Astrocyte (in vitro differentiated cells and primary cell): ENCODE data around the gene MAML2. TPM values are rescaled to one million over a fixed set of nuclear protein-coding genes. Genes with fewer than 3 reads are reported as not detected.
A peak's percentile ranks its signal among the peaks of the same experiment; 100 is the strongest.

Source experiments
- DNase-seq: peaks from one replicate; pipeline ENCODE4 v3.0.0-alpha.2; 2010; ENCODE audit warnings: low read depth
- FAIRE-seq: peaks from 2 replicates; lab custom pipeline; 2011; peaks lifted over from hg19 to GRCh38; lab: Jason Lieb, UNC
- H2AFZ ChIP-seq: 2 replicates; pipeline ENCODE4 v1.6.0; 2012; ENCODE audit warnings: low read depth, low read length, inconsistent platforms
- H3K27ac ChIP-seq: 2 replicates; pipeline ENCODE4 v1.5.1; 2011; ENCODE audit warnings: low read depth, low read length, inconsistent platforms
- H3K27me3 ChIP-seq: 2 replicates; pipeline ENCODE4 v1.6.0; 2011; ENCODE audit warnings: low read length, inconsistent platforms; ENCODE audit not compliant: insufficient read depth
- H3K36me3 ChIP-seq: 2 replicates; pipeline ENCODE4 v1.5.1; 2011; ENCODE audit warnings: low read length, inconsistent platforms; ENCODE audit not compliant: insufficient read depth
- H3K4me1 ChIP-seq: 2 replicates; pipeline ENCODE4 v1.5.1; 2011; ENCODE audit warnings: low read length, inconsistent platforms; ENCODE audit not compliant: insufficient read depth
- H3K4me2 ChIP-seq: 2 replicates; pipeline ENCODE4 v1.6.0; 2012; ENCODE audit warnings: low read length, inconsistent platforms
- H3K4me3 ChIP-seq: 2 replicates; pipeline ENCODE4 v1.5.1; 2011; ENCODE audit warnings: low read depth, mild to moderate bottlenecking, low read length, inconsistent platforms; ENCODE audit not compliant: insufficient read depth
- H3K79me2 ChIP-seq: 2 replicates; pipeline ENCODE4 v1.6.0; 2012; ENCODE audit warnings: mild to moderate bottlenecking, low read length, inconsistent platforms; ENCODE audit not compliant: insufficient read depth
- H3K9ac ChIP-seq: 2 replicates; pipeline ENCODE4 v1.6.0; 2012; ENCODE audit warnings: mild to moderate bottlenecking, low read length, inconsistent platforms
- H3K9me3 ChIP-seq: 2 replicates; pipeline ENCODE4 v1.5.1; 2012; ENCODE audit warnings: low read depth, mild to moderate bottlenecking, low read length, inconsistent platforms; ENCODE audit not compliant: insufficient read depth
- H4K20me1 ChIP-seq: 2 replicates; pipeline ENCODE4 v1.6.0; 2012; ENCODE audit warnings: low read length, inconsistent platforms; ENCODE audit not compliant: insufficient read depth
- H3K27ac Mint-ChIP-seq: one replicate; pipeline ENCODE4 v1.8.0; 2021; ENCODE audit warnings: mild to moderate bottlenecking, mixed read lengths; ENCODE audit not compliant: unreplicated experiment
- H3K27me3 Mint-ChIP-seq: one replicate; pipeline ENCODE4 v1.8.0; 2021; ENCODE audit warnings: low read depth, mixed read lengths; ENCODE audit not compliant: unreplicated experiment
- H3K36me3 Mint-ChIP-seq: one replicate; pipeline ENCODE4 v1.8.0; 2021; ENCODE audit warnings: low read depth, mixed read lengths; ENCODE audit not compliant: unreplicated experiment
- H3K4me1 Mint-ChIP-seq: one replicate; pipeline ENCODE4 v1.8.0; 2021; ENCODE audit warnings: low read depth, mixed read lengths; ENCODE audit not compliant: unreplicated experiment
- H3K4me3 Mint-ChIP-seq: one replicate; pipeline ENCODE4 v1.8.0; 2021; ENCODE audit warnings: mild to moderate bottlenecking, moderate library complexity, mixed read lengths; ENCODE audit not compliant: unreplicated experiment
- H3K9me3 Mint-ChIP-seq: one replicate; pipeline ENCODE4 v1.8.0; 2021; ENCODE audit warnings: mild to moderate bottlenecking, mixed read lengths; ENCODE audit not compliant: unreplicated experiment
- EZH2 ChIP-seq: IDR thresholded peaks from 2 replicates; pipeline ENCODE4 v1.6.1; 2012; ENCODE audit warnings: mild to moderate bottlenecking, low read length, inconsistent platforms; ENCODE audit not compliant: insufficient read depth
- total RNA-seq: library from RNA; stranded (reverse); gene quantifications from 2 replicates; pipeline ENCODE4 v1.2.1, GENCODE V29; 2021
- TF ChIP-seq, protein P1 (sequence below): IDR thresholded peaks from 2 replicates; pipeline ENCODE4 v1.5.1; 2011; ENCODE audit warnings: low read depth, mild to moderate bottlenecking, inconsistent platforms, low read length, moderate library complexity; ENCODE audit not compliant: insufficient read depth

MAML2 gene
- total RNA-seq, 1 donor from 2014 or later, result 27.4 TPM

DNA sequence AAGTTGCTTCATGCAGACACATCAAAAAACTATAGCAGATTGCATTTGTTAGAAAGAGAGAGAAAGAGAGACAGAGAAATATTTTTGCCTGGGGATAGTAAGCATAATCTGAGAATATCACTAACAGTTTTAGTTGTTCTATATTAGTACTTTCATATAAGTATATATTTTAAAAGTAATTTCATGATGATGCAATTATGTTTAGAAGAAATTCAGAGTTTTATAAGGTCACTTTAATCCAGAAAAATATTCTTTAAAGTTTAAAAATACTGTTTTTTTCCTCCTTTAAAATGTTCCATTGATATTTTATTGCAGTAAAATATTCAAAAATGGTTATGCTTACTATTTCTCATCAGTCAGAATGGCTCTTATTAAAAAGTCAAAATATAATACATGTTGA lies 332.3 kb downstream of the MAML2 start:
- Mint-ChIP-seq H3K27me3 (no peaks in the 10 kb centered on the region), H3K36me3 (no peaks in the 10 kb centered on the region), H3K4me3 (no peak overlapping the region), H3K9me3 (no peaks in the 10 kb centered on the region), H3K4me1 (peaks cover 54% of the 10 kb centered on the region), H3K27ac (peak overlapping the region; percentile 21)
- H3K27ac ChIP-seq, result no peak overlapping the region
- DNase-seq (no peak), FAIRE-seq (no peak)
- no peaks in the 10 kb centered on the region for H3K27me3 ChIP-seq
- H4K20me1 ChIP-seq, result peaks cover 18% of the 10 kb centered on the region
- H3K4me2 ChIP-seq, result no peak overlapping the region
- no peak overlapping the region for H3K4me3 ChIP-seq
- no peaks in the 10 kb centered on the region for H3K36me3 ChIP-seq
- no peak overlapping the region for H3K9ac ChIP-seq
- H2AFZ ChIP-seq, result no peak overlapping the region
- H3K9me3 ChIP-seq, result no peaks in the 10 kb centered on the region
- peaks cover 24% of the 10 kb centered on the region for H3K4me1 ChIP-seq
- peaks cover 13% of the 10 kb centered on the region for H3K79me2 ChIP-seq
- TF ChIP-seq EZH2, result no peak
- TF ChIP-seq, protein P1, sequence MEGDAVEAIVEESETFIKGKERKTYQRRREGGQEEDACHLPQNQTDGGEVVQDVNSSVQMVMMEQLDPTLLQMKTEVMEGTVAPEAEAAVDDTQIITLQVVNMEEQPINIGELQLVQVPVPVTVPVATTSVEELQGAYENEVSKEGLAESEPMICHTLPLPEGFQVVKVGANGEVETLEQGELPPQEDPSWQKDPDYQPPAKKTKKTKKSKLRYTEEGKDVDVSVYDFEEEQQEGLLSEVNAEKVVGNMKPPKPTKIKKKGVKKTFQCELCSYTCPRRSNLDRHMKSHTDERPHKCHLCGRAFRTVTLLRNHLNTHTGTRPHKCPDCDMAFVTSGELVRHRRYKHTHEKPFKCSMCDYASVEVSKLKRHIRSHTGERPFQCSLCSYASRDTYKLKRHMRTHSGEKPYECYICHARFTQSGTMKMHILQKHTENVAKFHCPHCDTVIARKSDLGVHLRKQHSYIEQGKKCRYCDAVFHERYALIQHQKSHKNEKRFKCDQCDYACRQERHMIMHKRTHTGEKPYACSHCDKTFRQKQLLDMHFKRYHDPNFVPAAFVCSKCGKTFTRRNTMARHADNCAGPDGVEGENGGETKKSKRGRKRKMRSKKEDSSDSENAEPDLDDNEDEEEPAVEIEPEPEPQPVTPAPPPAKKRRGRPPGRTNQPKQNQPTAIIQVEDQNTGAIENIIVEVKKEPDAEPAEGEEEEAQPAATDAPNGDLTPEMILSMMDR, result no peak

DNA sequence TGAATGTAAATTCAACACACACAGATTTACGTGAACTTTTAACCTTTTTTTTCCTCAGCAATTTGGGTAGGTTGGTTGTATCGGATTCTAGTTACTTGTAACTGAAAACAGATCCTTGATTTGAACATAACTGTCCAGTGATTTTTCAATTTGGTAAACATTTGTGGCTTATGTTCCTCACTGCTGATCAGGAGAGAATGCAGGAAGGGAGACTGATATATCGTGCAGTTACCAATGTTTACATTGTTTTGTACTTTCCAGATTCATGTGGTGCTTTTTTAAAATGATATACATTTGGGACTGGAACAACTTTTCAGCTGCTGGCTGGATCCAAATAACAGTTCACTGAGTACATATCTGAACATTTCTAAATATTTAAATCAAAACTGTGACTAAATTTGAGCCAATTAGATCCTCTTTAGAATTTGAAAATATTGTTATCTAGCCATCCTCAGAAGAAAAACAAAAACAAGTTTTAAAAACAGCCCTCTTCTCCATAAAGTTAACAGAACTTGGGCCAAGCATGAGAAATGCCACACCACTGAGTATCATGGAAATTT lies 334.8 kb downstream of the MAML2 start:
- Mint-ChIP-seq H3K9me3 (no peaks in the 10 kb centered on the region), H3K36me3 (no peaks in the 10 kb centered on the region), H3K27me3 (no peaks in the 10 kb centered on the region), H3K4me3 (no peak overlapping the region), H3K4me1 (peaks cover 33% of the 10 kb centered on the region), H3K27ac (no peak overlapping the region)
- DNase-seq, result peak; percentile 54
- H3K27ac ChIP-seq, result no peak overlapping the region
- no peak overlapping the region for H3K4me3 ChIP-seq
- H3K4me1 ChIP-seq, result peaks cover 10% of the 10 kb centered on the region
- peaks cover 8% of the 10 kb centered on the region for H4K20me1 ChIP-seq
- H3K4me2 ChIP-seq, result no peak overlapping the region
- no peaks in the 10 kb centered on the region for H3K9me3 ChIP-seq
- H3K9ac ChIP-seq, result no peak overlapping the region
- no peaks in the 10 kb centered on the region for H3K36me3 ChIP-seq
- TF ChIP-seq, protein P1, result no peak
- TF ChIP-seq EZH2, result no peak
- peaks cover 8% of the 10 kb centered on the region for H3K79me2 ChIP-seq
- no peaks in the 10 kb centered on the region for H3K27me3 ChIP-seq
- no peak for FAIRE-seq
- H2AFZ ChIP-seq, result no peak overlapping the region

DNA sequence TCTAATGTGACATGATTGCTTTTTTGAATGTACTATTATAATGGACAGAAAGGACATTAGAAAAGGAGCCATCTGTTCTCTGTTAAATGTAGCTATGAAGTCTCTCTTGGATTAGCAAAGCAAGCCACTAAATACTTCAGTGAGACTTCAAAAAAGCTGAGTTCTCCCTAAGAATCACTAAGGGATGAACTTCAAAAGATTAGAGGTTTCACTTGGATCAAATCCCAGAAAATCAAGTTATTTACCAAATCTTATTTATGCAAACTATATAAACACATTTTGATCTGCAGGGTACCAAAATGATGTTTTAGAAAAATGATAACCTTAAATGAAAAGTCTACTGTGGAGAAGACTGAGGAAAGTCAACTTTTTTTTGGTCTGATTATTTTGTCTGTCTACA lies 337.0 kb downstream of the MAML2 start:
- H3K9me3 Mint-ChIP-seq, result no peaks in the 10 kb centered on the region
- FAIRE-seq (no peak), DNase-seq (no peak)
- H3K4me3 Mint-ChIP-seq, result no peak overlapping the region
- Histone ChIP-seq H3K9me3 (no peaks in the 10 kb centered on the region), H3K27ac (no peak overlapping the region), H3K4me1 (no peaks in the 10 kb centered on the region), H4K20me1 (peaks cover 10% of the 10 kb centered on the region), H3K79me2 (peaks cover 11% of the 10 kb centered on the region), H2AFZ (no peak overlapping the region), H3K9ac (no peak overlapping the region), H3K36me3 (no peaks in the 10 kb centered on the region), H3K27me3 (no peaks in the 10 kb centered on the region), H3K4me2 (no peak overlapping the region), H3K4me3 (no peak overlapping the region)
- no peak for TF ChIP-seq EZH2
- TF ChIP-seq, protein P1, result no peak
- no peak overlapping the region for H3K27ac Mint-ChIP-seq
- no peaks in the 10 kb centered on the region for H3K27me3 Mint-ChIP-seq
- peaks cover 13% of the 10 kb centered on the region for H3K4me1 Mint-ChIP-seq
- H3K36me3 Mint-ChIP-seq, result peaks cover 8% of the 10 kb centered on the region
